Choroid plexus epithelial cell (primary cell): ENCODE measurements around the gene SLC6A6.

Experiments used
- DNase-seq: peaks from one replicate; pipeline ENCODE4 v3.0.0-alpha.2; 2010; ENCODE audit warnings: low read depth
- H3K4me3 ChIP-seq: 2 replicates; pipeline ENCODE4 v1.5.1; 2011; ENCODE audit warnings: low read depth, mild to moderate bottlenecking, control low read depth, low read length, moderate library complexity
- TF ChIP-seq, protein P1 (sequence below): conservative IDR thresholded peaks from 2 replicates; pipeline ENCODE4 v1.5.1; 2011; ENCODE audit warnings: low read depth, mild to moderate bottlenecking, control low read depth, inconsistent platforms, low read length, moderate library complexity

SLC6A6 gene

DNA sequence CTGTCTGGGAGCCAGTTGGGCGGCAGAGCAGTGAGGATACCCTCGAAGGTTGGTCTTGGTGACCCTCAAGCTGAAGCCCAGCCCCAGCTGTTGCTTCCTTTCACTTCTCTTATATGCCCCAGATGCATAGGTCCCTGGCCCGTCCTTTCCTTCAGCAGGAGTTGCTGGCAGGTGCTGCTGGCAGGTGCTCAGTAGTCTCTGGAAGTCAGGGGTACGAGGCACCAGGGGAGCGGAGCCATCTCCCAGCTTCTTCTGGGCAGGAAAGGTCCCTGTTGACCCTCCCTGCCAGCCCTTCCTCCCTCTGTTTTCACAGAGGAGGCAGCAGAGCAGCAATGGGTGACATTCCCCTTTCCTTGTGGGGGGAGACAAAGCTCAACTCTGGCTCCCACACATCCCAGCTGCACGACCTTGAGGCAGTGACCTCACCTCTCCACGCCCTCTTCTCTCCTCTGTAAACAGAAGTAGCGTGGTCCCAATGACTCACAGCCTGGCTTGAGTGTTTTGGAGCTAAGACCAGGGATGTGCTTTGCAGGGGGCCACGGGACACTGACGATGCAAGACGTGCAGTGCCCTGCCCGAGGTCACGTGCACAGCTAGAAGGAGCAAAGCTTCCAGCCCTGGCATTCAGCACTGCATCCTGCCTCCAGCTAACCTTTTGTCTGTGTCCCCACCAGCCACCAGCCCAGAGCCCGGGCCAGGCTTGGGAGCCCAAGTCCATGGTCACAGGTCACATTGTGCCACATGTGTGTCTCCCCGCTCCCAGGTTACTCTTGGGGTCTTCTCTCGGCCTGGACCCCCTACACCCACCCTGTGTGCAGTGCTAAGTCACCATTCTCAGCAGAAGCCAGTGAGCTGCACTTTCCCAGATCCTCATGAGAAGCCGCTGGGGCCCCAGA, 49.7 kb downstream of the SLC6A6 start:
- DNase-seq, result peak; percentile 89
- TF ChIP-seq, protein P1, sequence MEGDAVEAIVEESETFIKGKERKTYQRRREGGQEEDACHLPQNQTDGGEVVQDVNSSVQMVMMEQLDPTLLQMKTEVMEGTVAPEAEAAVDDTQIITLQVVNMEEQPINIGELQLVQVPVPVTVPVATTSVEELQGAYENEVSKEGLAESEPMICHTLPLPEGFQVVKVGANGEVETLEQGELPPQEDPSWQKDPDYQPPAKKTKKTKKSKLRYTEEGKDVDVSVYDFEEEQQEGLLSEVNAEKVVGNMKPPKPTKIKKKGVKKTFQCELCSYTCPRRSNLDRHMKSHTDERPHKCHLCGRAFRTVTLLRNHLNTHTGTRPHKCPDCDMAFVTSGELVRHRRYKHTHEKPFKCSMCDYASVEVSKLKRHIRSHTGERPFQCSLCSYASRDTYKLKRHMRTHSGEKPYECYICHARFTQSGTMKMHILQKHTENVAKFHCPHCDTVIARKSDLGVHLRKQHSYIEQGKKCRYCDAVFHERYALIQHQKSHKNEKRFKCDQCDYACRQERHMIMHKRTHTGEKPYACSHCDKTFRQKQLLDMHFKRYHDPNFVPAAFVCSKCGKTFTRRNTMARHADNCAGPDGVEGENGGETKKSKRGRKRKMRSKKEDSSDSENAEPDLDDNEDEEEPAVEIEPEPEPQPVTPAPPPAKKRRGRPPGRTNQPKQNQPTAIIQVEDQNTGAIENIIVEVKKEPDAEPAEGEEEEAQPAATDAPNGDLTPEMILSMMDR, result no peak
- H3K4me3 ChIP-seq, result no peak overlapping the region

DNA sequence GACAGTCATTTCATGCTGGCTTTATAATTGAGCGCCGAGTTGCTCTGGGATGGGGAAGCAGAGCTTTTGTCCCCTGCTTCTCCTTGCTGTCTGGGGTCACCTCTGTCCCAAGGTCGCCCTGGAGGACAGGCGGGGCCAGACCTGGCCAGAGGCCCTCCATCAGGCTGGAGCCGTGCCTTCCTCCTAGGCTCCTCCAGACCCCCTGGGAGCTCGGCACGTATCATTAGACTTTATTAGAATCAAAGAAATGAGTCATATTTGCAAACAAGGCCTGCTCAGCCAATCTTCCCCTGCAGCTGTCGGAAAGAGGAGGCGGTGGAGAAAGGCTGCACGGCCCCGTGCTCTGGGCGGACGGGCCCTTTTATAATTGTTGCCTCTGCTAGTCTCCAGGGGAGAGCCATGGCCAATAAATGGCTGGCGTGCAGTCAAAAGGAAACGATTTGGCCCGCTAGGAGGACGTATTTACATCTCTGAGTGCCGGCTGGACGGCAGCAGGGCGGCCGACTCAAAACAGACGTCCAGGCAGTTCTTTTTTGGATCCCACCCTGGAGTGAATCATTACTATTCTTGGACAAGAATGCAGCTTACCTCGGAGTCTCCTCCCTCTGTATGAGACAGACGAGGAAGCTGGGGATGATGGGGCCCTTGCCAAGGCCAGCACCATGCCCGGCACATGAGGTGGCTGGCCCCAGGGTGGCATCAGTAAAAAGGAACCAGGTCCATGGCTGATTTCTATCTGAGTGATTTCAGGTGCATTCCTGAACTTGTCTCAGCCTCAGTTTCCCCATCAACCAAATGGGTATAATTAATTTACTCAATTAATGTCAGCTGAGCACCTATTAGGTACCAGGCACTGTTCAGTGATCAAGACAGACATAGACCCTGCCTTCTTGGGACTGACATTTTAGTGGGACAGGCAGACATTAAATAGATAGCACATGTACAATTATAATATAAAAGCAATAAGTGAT, 50.6 kb downstream of the SLC6A6 start:
- H3K4me3 ChIP-seq, result no peak overlapping the region
- TF ChIP-seq, protein P1, result peak; percentile 38

DNA sequence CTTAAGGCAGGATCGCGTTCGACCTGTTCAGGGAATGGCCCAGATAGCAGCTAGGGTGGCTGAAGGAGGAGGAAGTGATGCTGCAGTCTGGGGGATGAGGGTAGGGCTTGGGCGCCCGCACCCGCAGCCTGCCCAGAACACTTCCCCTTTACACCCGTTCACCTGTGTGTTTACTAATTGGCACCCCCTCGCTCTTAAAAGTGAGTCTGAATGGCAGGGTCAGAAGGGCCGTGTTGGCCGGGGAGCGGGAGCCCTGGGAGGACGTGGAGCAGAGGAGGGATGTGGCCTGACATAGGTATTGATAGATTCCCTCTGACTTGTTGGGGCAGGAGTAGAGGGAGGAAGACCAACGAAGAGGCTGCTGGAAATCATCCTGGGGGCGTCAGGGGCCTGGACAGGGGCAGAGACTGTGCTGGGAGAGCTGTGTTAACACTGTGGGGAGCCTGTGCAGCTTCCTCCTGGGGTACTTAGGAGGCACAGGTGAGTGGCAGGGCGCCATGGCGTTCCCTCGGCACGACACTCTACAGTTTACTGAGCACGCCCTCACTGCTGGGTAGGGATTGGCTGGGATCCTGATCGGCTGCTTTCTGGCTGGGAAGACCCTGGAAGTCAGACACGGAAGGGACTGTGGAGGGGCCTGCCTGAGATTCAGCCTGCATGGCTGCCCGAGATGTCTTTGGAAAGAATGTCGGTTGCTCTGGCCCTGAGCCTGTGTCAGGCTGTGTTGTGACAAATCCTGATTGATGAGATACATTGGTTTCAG, 51.7 kb downstream of the SLC6A6 start:
- no peak for DNase-seq
- TF ChIP-seq, protein P1, result no peak
- no peak overlapping the region for H3K4me3 ChIP-seq

More for the DNA sequence above, 50.6 kb downstream of the SLC6A6 start:
- DNase-seq, result peak; percentile 98

DNA sequence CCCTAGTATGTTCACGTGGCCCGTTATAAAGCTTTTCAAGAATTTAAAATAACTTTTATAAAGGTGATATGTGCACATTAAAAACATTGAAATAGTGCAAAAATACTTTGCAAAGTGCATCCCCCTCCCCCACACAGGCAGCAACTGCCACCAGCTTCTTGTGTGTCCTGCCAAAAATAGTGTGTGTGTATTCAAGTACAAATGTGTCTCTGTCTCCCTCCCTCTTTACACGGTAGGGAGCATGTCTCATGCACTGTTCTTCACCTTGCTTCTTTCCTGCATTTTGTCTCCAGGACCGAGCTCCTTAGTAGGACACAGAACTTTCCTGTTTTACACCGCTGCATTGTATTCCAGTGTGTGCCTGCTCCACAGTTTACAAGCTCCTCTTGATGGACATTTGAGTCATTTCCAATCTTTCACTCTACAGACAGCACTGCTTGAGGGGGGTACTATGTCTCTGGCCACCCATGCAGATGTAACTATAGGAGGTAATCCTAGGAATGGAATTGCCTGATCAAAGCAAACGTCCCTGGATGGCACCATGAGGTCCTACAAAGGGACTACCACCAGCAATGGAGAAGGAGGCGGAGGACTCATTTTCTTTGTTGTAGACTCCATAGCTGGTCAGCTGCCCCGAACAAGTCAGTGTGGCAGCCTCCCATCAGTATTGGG, 52.4 kb downstream of the SLC6A6 start:
- TF ChIP-seq, protein P1, result no peak
- no peak for DNase-seq

DNA sequence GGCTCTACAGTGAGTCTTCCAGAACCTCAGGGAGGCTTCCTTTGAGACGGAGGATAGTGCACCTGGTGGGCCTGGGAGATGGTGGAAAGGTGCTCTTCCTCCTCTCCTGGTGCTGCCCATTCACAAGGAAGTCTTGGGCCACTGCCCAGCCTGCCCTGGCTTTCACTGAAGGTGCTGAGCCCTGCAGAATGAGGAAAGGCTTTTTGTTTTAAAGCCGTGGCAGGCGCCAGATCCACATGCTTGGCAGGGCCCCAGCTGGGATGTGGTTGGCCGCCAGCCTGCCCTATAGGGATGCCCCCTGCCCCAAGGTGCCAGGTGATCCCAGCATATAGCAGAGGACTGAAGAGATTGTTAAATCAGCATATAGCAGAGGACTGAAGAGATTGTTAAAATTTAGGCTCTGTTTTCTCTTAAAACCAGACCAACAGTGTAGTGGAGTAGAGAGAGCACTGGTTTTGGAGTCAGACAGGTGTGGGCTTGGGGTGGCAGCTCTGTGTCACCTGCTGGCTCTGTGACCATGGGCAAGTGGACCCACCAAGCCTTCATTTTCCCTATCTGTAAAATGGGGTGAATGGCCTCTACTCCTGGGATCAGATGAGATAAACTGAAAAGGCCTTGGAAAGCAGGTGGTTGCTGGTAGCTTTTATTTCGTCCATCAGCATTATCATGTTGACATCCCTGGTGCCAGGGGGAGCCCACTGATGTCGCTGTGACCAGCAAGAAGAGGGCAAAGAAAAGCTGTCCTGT, 53.3 kb downstream of the SLC6A6 start:
- H3K4me3 ChIP-seq, result no peak overlapping the region
- TF ChIP-seq, protein P1, result no peak
- DNase-seq, result no peak

More for the DNA sequence above, 52.4 kb downstream of the SLC6A6 start:
- H3K4me3 ChIP-seq, result no peak overlapping the region
